T-helper 1 cell treated with Interleukin-12 subunit alpha and Interleukin-12 subunit beta and Interleukin-4 antibody, amounts not matched to agents 30 ng/mL and 1 ng/mL, for 36 hours (primary cell): ENCODE measurements around the gene FOXL1. TPM values are rescaled to one million over a fixed set of nuclear protein-coding genes. Genes with fewer than 3 reads are reported as not detected.

ENCODE experiments used
- intact Hi-C: fragments of 100-400 bp; cut with micrococcal nuclease; formaldehyde crosslinking; loops from one replicate; pipeline ENCODE4 v1.15.1; 2024
- total RNA-seq: library from RNA; stranded (reverse); gene quantifications from 2 replicates; pipeline ENCODE4 v1.2.3, GENCODE V29; 2022

Gene FOXL1
- total RNA-seq, result not detected in 2 replicates

DNA sequence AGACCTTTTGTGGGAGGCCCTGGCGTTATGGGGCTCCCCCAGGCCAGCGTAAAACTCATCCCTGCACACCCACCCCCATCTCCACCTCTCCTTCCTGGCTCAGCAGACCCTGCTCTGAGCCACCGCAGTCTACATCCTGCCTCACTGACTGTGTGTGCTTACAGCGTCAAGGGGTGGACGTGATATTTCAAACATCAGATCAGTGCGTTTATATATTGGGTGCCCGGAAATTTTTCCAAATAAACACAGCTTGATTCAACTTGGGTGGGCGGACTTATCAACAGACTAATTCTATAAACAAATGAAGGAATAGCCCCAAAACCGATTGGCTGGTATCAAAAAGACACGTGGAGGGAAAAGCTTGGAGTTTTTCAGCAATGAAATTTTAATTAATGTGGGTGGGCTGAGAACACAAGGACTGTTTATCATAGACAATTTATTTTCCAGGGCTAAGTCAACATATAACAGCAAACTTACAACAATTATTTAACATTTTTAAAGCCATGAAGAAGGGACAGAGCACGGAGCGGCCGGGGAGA is at the start of gene FOXL1:
Gene FOXL1 (plus strand): TSS at position 489 of the 539 bp plus-strand sequence. CDS start 175 bp downstream, outside the sequence.
- intact Hi-C loops, result loop anchor here (5.0 to 10.0 kb wide), 3 partner anchors 87 to 294 kb away; no protein-coding TSS in a partner anchor

DNA sequence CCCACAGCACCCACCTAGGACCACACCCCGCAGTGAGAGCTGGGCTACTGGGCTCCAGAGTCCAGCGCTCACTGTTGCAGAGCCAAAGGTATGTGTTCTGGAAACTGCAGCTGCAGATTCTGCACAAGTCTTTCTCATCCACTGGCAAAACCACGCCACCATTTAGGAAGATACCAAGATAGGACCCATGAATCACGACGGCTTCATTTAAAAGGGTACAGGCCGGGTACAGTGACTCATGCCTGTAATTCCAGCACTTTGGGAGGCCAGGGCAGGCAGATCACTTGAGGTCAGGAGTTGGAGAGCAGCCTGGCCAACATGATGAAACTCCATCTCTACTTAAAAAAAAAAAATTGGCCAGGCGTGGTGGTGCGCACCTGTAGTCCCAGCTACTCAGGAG is 49.2 kb upstream of the FOXL1 start:
- intact Hi-C loops, result no loop called here

DNA sequence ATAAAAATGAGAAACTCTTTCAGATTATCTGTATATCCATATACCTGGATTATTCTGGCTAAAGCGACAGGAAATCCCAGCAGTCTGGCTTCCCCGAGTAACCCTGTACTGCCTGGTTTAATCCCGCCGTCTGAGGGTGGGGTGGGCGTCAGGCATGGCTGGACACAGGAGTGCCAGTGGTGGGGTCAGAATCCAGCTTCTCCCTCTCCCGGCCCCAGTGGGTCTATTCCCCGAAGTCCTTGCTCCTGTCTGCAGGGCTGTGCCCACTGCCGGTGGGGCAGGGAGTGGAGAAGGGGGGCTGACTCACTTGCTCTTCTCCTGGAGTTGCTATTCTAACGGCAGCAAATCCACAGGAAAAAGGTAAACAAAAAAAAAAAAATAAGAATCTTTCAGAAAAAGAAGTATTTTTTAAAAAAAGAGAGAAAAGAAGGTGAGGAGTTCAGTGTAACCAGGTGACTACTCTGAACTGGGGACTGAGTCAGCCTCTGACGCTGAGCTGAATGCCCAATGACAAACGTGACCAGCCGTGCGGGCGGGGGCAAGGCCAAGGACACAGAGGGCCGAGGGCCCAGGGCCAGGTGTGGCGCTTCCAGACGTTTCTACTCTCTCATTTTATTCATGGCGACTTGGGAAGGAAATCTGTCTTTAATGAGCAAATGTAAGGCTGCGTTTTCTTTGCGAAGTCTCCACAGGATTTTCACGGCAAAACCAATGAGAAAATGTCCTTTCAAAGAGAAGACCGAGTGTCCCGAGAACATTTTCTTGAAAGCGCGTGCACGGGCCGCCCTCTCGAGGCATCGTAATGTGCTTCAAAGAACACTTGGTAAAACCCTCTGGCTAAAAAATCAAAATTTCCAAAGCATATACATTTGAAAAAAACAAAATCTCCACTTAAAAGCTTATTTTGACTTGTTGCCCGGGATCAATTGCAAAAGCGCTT is 47.8 kb upstream of the FOXL1 start:
- intact Hi-C loops, result no loop called here

DNA sequence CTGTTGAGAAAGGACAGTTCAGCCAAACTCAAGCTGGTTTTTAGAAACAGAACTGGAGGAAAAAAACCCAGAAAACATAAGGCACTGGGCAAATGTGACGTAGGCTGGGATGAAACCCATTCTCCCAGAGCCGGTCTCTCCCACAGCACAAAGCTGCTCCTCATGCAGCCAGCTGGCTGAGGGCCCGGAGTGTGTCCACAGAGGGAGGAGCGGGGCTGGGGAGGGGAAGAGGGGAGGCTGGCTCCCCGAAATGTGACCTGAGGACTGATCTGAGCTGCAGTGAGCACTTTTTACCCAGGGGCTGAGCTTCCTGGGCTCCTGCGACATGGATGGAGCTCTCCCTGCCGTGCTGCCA is 47.2 kb upstream of the FOXL1 start:
- intact Hi-C loops, result no loop called here

DNA sequence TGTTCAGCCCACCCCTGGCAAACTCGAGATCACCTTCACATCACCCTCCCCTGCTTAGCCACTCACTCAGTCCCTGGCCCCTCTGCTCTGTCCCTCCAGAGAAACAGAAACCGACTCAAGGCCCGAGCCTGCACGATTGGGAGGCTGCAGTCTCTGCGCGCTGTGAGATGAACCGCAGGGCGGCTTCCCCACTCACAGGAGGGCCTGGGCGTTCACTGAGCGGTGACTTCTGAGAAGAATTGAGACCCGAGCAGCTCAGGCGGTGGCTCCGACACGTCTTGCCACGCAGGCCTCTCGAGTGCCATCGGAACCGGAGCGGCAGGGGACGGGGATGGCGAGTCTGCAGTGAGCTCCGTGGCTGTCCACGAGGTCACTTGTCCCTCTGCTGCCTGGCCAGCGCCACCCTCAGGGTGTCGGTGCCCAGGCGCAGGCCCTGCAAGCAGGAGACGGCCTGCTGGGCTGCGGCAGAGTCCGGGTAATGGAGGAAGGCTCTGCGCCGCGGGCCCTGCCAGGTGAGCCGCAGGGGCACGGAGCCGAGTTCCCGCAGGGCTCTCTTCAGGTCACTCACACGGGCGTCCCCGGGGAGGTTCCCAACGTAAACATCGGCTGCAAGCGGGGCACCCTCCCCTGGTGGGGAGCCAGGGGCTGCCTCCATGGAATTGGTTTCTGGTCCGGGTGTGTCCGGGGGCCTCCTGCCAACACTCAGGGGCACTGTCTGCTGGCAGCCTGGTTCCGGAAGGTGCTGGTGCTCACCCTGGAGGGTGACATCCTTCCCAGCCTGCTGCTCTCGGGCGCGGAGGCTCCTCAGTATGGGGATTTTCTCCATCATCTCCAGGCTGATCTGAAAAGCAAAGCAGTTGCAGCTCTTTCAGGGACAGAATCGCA is 46.5 kb upstream of the FOXL1 start:
- intact Hi-C loops, result no loop called here

DNA sequence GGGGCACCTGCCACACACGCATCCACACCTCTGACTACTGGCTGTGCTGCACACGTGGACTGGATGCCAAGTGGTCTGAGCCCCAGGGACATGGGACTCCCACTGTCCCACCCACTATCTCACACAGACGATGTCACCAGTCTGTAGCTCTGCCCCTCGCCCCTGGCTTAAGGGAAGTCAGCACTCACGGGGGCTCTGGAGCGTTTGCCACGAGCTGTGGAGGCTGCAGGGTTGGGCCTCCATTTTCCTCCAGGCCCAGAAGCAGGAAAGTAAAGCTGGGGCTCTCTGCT is 45.9 kb upstream of the FOXL1 start:
- intact Hi-C loops, result no loop called here

DNA sequence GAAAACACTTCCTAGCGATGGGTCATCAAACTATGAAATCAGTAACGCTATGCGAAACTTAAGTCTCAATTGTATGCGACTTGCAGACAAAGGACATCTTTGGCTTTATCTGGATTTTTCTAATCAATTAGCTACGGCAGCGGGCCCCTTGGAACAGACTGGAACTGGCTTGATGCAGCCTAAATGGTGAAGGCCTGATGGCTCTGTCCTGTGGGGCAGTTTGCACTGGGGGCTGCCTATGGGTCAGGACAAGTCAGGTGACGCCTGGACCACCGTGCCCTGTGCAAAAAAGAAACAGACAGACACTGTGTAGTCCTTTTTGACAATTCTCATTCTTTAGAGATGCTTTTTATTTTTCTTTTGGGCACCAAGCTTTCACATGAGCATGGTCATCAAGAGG is 45.3 kb upstream of the FOXL1 start:
- intact Hi-C loops, result no loop called here

DNA sequence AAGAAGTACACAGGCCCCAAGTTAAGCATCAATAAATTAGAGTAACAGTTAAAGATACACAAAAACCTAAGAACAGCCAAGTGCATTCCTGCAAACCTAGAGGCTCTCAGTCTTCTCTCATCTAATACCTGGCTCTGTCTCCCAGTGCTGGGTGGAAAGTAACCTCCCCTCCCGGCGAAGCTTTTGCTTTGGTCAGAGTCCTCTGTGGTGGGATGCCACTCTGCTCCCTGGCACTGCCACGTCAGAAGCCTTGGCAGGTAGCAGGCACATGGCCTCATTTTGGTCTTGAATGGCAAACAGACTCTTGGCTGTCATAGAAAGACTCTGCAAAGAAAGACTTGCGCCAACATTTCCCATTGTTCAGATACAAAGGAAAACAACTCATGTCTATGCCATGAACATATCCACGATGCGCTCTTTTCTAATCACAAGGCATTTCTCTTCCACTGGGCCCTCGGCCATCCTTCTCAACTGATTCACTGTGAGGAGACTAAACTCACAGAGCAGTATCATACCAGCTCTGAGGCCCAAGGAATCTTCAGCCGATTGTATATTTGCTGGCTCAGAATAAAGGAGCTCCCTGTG is 44.5 kb upstream of the FOXL1 start:
- intact Hi-C loops, result no loop called here

DNA sequence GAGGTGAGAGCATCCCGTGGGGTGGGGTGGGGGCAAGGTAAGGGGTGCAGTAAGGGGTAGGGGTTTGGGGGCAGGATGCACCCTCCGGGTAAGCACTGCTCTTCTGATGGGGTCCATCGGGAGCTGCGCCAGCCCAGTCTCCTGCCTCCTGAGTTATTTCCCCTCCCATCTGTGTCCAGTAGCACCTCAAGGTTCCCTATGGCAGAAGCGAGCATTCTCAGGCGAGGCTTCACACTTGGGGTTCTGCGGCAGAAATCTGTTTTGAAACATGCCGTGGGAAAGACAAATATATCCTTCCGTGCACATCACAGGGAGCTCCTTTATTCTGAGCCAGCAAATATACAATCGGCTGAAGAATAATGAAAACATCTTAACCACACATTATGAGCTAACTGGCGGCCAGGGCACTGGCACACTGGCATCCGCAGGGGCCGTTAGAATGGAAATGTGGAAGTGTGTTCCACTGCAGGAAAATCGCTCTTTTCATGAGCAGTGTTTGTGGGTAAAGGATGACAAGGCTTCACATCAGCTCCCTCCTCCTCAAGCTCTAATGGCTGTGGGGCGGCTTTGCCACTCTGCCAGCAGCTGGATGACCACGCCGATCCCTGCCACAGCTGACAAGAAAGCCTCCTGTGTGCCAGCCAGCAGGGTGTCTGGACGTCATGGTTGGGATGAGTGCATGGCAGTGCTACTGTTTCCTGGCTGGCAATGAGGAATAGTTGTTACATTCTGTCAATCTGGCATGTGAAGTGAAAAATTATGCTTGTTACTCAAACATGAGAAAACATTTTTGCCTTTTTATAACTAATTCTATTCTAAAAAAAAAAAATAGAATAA is 43.4 kb upstream of the FOXL1 start:
- intact Hi-C loops, result no loop called here

DNA sequence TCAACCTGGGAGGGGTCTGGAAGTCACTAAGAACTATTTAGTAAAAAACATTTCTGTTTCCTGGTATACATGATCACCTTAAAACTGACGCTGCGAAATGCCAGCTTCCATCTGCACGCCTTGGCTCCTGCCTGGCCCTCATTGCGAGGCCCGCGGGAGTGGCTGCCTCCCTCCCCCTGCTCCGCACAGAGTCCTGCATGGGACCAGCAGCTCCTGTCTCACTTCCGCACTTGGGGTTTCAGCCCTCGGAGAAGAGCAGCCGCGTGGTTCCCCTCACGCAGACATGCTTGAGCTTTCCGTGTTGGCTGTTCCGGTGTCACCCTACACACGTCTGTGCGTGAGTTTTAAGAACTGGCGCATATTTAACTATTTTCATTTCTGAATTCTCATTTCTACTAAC is 41.7 kb upstream of the FOXL1 start:
- intact Hi-C loops, result no loop called here

DNA sequence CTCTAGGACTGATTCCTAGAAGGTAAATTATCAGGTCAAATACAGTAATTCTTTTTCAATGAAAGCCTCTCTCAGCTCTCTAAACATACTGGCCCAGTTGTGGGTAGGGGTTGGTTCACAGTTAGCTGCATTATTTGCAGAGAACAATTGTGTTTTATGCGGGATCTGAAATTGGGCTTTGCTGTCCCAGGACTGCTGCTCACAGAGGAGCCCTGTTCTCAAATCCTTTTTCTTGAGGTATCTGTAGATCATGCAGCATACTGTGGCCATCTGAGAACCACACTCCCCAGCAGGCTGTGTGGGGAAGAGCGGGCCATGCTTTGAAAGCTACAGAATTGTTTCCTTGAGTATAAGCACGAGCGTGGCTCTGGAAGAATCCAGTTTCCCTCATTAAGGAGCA is 40.9 kb upstream of the FOXL1 start:
- intact Hi-C loops, result no loop called here

DNA sequence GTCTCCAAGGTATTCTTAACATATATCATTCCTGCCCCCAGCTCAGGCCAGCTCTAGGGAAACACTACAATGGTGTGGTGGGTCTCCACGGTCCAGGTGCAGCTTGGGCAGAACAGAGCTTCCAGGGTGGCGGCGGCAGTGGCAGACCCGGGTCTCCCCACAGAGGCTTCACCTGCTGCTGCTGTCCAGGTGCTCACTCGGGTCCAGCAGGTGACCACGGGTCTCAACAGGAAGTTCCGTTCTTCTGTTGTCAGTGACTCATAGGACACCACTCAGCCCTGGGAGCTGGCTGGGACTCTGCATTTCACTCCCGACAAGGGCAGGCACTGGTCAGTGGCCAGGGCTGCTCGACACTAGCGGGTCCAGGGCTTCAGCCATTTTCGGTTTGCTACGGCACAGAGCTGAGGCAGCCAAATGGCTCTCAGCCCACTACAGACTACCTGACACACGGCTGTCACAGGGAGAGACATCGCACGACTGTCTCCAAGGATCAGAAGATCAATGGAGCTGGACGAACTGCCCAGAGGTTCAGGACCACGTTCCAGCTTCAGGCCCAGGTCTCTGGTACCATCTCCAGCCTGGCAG is 40.1 kb upstream of the FOXL1 start:
- intact Hi-C loops, result no loop called here

DNA sequence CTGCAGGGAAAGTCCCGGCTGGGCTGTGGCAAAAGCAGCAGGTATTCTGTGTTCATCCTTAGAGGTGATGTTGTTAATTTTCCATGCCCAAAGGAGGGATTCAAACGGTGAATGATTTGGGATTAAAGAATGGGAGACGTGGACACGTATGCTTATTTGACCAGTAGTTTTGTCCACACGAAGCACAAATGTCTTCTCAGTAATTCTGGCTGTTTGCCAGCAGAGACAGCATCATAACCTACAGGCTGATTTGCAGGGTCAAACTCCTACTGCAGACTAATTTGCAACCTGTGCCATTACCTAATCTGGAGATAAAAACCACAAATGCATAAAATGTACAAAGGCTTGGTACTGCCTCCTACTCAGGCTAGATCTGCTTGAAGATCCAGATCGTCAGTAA is 37.5 kb upstream of the FOXL1 start:
- intact Hi-C loops, result no loop called here

DNA sequence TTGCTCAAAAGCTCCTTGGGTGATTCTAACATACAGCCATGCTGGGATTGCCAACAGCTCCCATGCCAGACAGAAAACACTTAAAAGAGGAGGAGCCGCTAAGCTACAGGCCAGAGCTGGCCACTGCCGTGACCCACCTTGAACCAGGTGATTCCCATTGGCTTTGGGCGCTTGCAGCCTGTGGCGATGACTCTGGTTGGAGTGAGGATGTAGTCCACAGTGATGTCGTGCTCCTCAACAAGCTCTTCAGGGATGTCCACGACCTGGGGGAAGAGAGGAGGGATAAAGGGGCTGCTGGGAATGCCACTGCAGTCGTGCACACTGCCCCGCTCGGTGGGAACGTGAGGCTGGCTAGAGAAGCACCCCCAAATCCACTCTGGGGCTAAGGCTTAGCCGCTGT is 36.8 kb upstream of the FOXL1 start:
- intact Hi-C loops, result no loop called here

DNA sequence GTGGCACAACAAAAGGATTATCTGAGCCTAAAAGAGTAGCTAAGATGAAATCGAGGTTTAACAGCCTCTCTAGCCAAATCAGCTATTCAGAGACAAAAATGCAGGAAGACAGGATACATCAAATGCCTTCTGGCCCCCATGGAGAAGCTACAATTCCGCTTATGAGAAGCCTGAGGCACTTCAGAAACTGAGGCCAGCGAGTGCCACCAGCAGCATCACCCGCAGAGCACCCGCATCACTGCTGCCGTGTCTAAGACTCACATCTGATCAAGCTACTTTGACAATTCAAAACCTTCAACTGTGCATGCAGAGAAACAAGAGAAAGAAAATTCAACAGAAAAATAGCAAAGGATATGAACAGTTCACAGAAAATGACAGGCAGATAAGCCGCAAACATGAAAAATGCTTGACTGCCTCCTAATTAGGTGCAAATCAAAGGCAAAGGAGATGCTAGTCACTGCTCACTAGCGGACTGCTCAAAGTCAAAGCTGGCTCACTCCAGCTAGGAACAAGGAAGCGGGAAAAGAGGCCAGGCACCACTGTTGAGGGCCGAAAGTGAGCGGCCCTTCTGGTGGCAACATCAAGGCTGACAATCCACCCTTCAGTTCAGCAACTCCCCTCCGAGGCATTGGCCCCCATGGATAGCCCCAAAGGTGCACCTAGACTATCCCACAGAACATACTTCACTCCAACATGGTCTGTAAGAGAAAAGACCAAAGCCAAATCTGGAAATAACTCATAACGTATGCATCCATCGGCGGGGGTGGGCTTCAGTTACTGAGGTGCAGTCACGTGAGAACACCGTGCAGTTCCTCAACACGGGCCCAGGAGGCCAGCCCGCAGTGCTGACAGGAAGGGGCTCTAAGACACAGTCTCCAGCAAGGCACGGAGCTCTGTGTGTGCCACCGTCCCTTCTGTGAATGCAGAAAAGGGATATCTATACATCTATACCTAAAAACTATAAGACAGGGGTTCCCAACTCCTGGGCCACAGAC is 35.3 kb upstream of the FOXL1 start:
- intact Hi-C loops, result no loop called here

DNA sequence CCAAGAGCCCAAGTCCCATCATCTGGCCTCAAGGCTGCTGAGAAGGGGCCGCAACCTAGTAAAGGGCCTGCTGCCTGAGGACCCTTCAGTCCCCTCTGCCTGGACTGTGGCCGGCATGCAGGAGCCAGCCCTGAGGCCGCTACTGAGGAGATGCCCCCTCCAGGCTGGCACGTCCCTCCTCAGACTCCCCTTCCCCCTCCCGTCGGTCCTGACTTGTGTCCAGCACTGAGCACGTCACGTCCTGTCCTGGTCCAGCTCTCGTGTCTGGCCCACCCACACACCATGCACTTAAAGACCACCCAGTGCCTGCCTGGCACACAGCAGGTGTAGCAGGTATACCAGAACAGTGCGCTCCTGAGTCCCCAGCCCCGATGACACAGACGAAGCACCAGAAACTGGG is 32.9 kb upstream of the FOXL1 start:
- intact Hi-C loops, result no loop called here

DNA sequence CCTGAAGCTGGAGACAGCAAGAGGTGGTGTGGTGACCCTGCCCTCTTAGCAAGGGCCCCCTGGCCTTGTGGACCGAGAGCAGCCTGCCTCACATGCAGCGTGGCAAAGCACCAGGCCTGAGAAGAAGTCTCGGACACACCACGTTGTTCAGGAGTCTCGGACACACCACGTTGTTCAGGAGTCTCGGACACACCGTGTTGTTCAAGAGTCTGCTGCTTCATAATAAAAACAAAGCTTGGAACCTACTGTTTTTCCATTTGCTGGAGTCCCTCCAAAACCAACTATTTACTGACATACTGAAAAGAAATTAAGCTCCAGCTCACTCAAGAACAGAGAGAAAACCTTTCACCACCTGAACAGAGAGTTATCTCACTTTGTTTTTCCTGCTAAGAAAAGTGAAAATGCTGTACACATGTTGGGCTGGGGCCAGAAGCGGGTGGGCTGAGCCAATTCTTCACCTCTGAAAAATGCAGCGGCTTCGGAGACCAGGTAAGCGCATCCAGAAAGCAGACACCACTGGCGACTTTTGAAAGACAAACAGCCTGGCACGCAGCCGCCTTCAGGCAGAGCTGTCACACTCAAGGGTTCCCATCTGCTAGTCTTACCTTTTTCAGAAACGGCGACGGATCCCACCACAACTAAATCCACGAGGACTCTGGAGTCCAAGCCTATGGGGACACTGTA is 32.3 kb upstream of the FOXL1 start:
- intact Hi-C loops, result no loop called here

DNA sequence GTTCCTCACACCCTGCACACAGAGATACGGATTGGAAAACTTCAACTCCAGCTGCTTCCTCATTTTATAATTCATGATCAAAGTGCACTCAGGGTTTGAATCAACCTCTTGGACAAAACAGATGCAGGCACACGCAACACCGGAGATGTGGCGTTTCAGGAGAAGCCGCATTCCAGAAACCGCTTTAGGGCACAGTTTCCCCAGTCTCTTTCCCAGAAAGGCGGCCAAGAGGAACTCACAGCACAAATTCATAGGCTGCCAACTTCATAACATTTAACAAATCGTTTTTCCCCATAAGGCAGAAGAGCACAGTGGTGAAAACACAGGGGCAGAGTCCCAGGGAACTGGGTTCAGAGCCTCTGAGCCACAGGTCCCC is 31.7 kb upstream of the FOXL1 start:
- intact Hi-C loops, result no loop called here

DNA sequence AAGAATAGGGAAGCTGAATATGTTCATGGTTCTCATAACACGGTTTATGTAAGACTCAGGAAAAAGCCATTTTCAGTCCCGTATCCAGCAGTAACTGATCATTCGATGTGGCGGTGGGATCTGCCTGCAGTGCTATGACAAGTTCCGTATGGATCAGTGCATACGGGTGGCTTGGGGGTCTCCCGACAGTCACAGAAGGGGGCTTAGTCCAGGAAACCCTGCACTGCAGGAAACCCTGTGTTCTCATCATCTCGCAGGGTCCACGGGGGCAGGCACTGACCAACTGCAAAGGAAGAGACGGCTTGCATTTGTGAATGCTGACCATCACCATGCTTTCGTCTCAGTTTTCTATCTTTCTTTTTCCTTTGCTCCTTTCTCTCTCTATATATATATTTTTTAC is 31.1 kb upstream of the FOXL1 start:
- intact Hi-C loops, result no loop called here
